Gastroesophageal sphincter (tissue), 4 donors: Measurements from ENCODE around the gene GPATCH4. TPM values are rescaled to one million over a fixed set of nuclear protein-coding genes. Genes with fewer than 3 reads are reported as not detected.
"Not testable (repeated sequence)": the region's sequence is repeated elsewhere in the genome, so short reads cannot be mapped to it uniquely, and the experiment has no call there.

Experiments used
- ATAC-seq: fragments of 150-250 bp; one replicate; pipeline ENCODE4 v1.9.1; 2016; ENCODE audit warnings: mild to moderate bottlenecking, moderate library complexity
- H3K27ac ChIP-seq, 4 donors: fragments of 200-600 bp; sonication (generic) in 3 of 4; 1 replicate in 3 of 4; 2 replicates in 1 of 4; pipeline ENCODE4 v1.5.1; 2016 to 2019
- H3K27me3 ChIP-seq: fragments of 200-600 bp; sonication (generic); one replicate; pipeline ENCODE4 v1.5.1; 2019
- H3K36me3 ChIP-seq, 2 donors: fragments of 200-600 bp; sonication (generic); one replicate each; pipeline ENCODE4 v1.5.1; 2019; ENCODE audit warnings: control low read depth in 1 of 2
- H3K4me1 ChIP-seq, 3 donors: fragments of 200-600 bp; sonication (generic); 1 replicate in 2 of 3; 2 replicates in 1 of 3; pipeline ENCODE4 v1.5.1; 2016 to 2019; ENCODE audit warnings: control low read depth in 2 of 3
- H3K4me3 ChIP-seq, 2 donors: fragments of 200-600 bp; sonication (generic); one replicate each; pipeline ENCODE4 v1.5.1; 2019; ENCODE audit warnings: mild to moderate bottlenecking in 1 of 2, moderate library complexity in 1 of 2
- H3K9me3 ChIP-seq, 3 donors: fragments of 200-600 bp; sonication (generic); one replicate each; pipeline ENCODE4 v1.5.1; 2017 to 2019; ENCODE audit warnings: control low read depth in 2 of 3
- EP300 ChIP-seq: sonication (generic); formaldehyde crosslinking; IDR thresholded peaks from one replicate; pipeline ENCODE4 v1.6.1; 2017; ENCODE audit warnings: antibody characterized with exemption, mild to moderate bottlenecking
- POLR2A ChIP-seq, 2 donors: fragments of 450-650 bp; IDR thresholded peaks; one replicate each; pipeline ENCODE4 v1.6.1; 2017; ENCODE audit warnings: antibody characterized with exemption in 2 of 2, mild to moderate bottlenecking in 2 of 2, moderate library complexity in 1 of 2
- POLR2AphosphoS5 ChIP-seq: sonication (generic); formaldehyde crosslinking; IDR thresholded peaks from one replicate; pipeline ENCODE4 v1.6.1; 2017; ENCODE audit warnings: antibody characterized with exemption
- WGBS, 2 donors: methylation state at CpG; one replicate each; pipeline ENCODE4 v1.1.5; 2018; ENCODE audit warnings: low coverage in 1 of 2; 5-methylcytosine and 5-hydroxymethylcytosine counted together
- total RNA-seq, 4 donors: library from RNA; depleted of rRNA; stranded (reverse); fragments of >200 nt; gene quantifications; one replicate each; pipeline ENCODE4 v1.1.0, GENCODE V29; 2016
- TF ChIP-seq, protein P1 (sequence below), 4 experiments: fragments of 200-600 bp in 2 of 4; fragments of 450-650 bp in 2 of 4; sonication (generic) in 1 of 4; IDR thresholded peaks; one replicate each; pipeline ENCODE4 v1.5.1; 2017 to 2019; ENCODE audit warnings: antibody characterized with exemption in 4 of 4, mild to moderate bottlenecking in 2 of 4, moderate library complexity in 2 of 4

The GPATCH4 gene
- total RNA-seq, 4 donors from 2014 or later, result 18.4 to 37.2 (median 24.0) TPM

DNA sequence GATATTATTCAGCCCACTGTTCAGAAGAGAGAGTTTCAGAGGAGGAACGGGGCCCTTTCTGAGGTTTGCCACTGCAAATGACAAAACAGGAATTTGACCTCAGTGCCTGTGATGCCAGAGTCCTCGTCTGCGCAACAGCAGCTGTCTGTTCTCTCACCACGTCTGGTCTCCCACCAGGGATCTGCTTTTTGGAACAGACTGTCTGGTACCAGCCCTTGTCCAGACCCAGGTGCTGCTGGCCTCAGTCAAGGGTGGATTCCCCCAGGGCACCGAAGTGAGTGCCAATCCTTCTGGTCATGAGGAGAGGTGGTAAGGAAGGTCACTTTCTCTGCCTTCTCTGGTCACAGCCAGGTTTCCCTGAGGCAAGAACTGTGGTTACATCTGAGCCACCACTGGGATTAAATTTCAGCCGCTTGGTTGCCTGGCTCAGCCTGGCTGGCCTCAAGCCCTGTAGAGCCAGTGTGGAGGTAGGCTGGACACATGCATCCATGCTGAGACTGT is 38.4 kb upstream of the GPATCH4 start:
- Histone ChIP-seq H3K9me3 (no peaks in the 10 kb centered on the region), H3K27me3 (peaks cover 98% of the 10 kb centered on the region), H3K27ac (no peak overlapping the region), H3K4me1 (peaks cover 0 to 21% (median 11%) of the 10 kb centered on the region in 3 donors), H3K4me3 (no peak overlapping the region), H3K36me3 (no peaks in the 10 kb centered on the region)
- WGBS, 2 donors, result 40% methylated on average over 3 of the region's 6 CpGs; no CpG with 5 or more reads in 1 of the 2 donors
- TF ChIP-seq POLR2A (IDR thresholded peaks at IDR 0.05) (no peak), EP300 (no peak), POLR2AphosphoS5 (no peak)
- TF ChIP-seq, protein P1, sequence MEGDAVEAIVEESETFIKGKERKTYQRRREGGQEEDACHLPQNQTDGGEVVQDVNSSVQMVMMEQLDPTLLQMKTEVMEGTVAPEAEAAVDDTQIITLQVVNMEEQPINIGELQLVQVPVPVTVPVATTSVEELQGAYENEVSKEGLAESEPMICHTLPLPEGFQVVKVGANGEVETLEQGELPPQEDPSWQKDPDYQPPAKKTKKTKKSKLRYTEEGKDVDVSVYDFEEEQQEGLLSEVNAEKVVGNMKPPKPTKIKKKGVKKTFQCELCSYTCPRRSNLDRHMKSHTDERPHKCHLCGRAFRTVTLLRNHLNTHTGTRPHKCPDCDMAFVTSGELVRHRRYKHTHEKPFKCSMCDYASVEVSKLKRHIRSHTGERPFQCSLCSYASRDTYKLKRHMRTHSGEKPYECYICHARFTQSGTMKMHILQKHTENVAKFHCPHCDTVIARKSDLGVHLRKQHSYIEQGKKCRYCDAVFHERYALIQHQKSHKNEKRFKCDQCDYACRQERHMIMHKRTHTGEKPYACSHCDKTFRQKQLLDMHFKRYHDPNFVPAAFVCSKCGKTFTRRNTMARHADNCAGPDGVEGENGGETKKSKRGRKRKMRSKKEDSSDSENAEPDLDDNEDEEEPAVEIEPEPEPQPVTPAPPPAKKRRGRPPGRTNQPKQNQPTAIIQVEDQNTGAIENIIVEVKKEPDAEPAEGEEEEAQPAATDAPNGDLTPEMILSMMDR (IDR thresholded peaks at IDR 0.05), result no peak
- no peak for ATAC-seq

DNA sequence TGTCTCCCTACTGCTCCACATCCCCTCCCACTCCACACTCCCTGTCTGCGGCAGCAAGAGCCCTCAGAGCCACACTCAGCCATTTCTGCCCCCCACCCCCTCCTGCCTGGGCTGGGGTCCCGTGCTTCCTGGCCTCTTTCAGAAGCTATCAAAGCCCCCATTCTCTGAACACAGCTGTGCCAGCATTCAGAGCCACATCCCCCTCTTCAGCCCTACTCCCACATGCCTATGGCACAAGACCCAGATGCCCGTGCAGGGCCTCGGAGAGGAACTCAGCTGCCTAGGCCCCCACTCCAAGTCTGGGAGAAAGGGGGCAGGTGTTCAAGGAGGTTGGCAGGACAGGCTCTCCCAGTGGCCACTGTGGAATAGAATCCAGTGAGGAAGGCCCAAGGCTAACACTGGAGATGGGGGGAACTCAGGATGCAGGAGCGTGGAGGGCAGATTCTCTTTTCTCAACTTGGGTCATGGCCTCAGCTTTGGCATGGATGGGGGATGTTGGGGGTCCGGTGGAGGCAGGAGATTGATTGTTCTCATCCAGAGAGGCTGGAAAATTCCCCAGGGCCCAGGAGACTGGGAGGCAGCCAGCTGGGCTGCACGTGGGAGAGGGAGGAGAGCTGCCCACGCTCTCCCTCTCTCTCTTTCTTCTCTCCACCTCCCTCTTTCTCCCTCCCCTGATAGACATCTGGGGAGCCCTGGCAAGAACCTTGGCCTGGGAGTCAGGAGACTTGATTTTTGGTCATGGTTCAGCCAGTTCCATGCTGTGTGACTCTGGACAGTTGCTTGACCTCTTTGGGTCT is 37.1 kb upstream of the GPATCH4 start:
- peaks cover 0 to 21% (median 11%) of the 10 kb centered on the region in 3 donors for H3K4me1 ChIP-seq
- H3K4me3 ChIP-seq, result no peak overlapping the region
- H3K9me3 ChIP-seq, result no peaks in the 10 kb centered on the region
- H3K27ac ChIP-seq, result no peak overlapping the region
- TF ChIP-seq POLR2AphosphoS5 (no peak), POLR2A (IDR thresholded peaks at IDR 0.05) (no peak), EP300 (no peak)
- TF ChIP-seq, protein P1 (IDR thresholded peaks at IDR 0.05), result no peak
- H3K27me3 ChIP-seq, result peaks cover 98% of the 10 kb centered on the region
- ATAC-seq, result no peak
- WGBS, 2 donors, result 43 to 77% methylated on average over 3 to 5 of the region's 8 CpGs
- H3K36me3 ChIP-seq, result no peaks in the 10 kb centered on the region

DNA sequence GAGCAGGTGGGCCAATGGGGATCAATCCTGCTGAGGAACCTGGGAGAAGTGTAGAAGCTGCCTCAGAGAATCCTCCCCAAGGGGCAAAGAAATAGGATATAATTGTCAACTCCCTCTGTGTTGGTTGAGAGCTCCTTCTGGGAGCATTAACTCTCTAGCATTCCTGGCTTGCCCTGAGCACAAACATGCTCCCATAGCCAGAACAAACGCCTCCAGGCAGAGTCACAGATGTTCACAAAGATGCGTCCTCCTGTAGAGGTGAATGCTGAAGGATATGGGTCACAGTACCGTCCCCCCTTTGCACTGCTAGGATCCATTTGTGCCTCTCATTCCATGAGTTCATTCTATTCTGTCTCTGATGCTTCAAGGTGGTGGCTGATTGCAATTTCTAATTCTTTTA is 31.1 kb upstream of the GPATCH4 start:
- no peaks in the 10 kb centered on the region for H3K9me3 ChIP-seq
- H3K36me3 ChIP-seq, result no peaks in the 10 kb centered on the region
- H3K27ac ChIP-seq, result no peak overlapping the region
- no peak overlapping the region for H3K4me3 ChIP-seq
- no peak for ATAC-seq
- no peaks in the 10 kb centered on the region for H3K4me1 ChIP-seq
- TF ChIP-seq POLR2AphosphoS5 (no peak), POLR2A (IDR thresholded peaks at IDR 0.05) (no peak), EP300 (no peak)
- TF ChIP-seq, protein P1 (IDR thresholded peaks at IDR 0.05), result no peak
- peaks cover 98% of the 10 kb centered on the region for H3K27me3 ChIP-seq
- WGBS, 2 donors, result 48% methylated on average over 3 of the region's 3 CpGs; no CpG with 5 or more reads in 1 of the 2 donors

DNA sequence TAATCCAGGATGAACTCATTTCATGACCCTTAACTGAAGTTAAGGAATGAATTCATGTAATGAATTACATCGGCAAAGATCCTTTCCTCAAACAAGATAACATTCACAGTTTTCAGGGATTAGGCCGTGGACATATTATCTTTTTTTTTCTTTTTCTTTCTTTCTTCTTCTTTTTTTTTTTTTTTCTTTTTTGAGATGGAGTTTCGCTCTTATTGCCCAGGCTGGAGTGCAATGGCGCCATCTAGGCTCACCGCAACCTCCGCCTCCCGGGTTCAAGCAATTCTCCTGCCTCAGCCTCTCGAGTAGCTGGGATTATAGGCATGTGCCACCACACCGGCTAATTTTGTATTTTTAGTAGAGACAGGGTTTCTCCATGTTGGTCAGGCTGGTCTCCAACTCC is 29.9 kb upstream of the GPATCH4 start:
- WGBS, 2 donors, result 45 to 52% methylated on average over 7 to 8 of the region's 9 CpGs
- not testable (repeated sequence) for H3K27ac ChIP-seq, H3K4me1 ChIP-seq, H3K9me3 ChIP-seq, H3K36me3 ChIP-seq, ATAC-seq, H3K4me3 ChIP-seq
- H3K27me3 ChIP-seq, result peaks cover 98% of the 10 kb centered on the region

DNA sequence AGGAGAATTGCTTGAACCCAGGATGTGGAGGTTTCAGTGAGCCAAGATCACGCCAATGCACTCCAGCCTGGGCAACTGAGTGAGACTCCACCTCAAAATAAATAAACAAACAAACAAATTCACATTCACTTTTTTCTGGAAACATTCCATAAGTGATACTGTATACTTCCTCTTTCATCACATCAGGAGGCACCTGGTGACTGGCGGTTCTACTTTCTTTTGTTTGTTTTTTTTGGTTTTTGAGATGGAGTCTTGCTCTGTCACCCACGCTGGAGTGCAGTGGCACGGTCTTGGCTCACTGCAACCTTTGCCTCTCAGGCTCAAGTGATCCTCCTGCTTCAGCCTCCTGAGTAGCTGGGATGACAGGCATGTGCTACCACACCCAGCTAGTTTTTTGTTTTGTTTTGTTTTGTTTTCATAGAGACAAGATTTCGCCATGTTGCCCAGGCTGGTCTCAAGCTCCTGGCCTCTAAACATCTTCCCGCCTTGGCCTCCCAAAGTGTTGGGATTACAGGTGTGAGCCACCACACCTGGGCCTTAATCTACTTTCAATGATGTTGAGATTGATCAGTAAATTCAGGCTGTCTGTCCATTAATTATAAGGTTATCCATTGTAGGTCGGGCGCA is 28.7 kb upstream of the GPATCH4 start:
- ATAC-seq, result no peak
- TF ChIP-seq, protein P1 (IDR thresholded peaks at IDR 0.05), result no peak
- no peak for TF ChIP-seq POLR2AphosphoS5
- TF ChIP-seq POLR2A (IDR thresholded peaks at IDR 0.05), result no peak
- TF ChIP-seq EP300, result no peak
- Histone ChIP-seq H3K27ac (no peak overlapping the region), H3K9me3 (no peaks in the 10 kb centered on the region), H3K4me1 (peaks cover 0 to 12% (median 8%) of the 10 kb centered on the region in 3 donors), H3K27me3 (peaks cover 99% of the 10 kb centered on the region), H3K4me3 (no peak overlapping the region), H3K36me3 (no peaks in the 10 kb centered on the region)
- WGBS, 2 donors, result 44 to 74% methylated on average over 3 to 8 of the region's 8 CpGs
